Mucosa of descending colon (tissue), 3 donors: ENCODE measurements around the gene TBC1D14. TPM values are rescaled to one million over a fixed set of nuclear protein-coding genes. Genes with fewer than 3 reads are reported as not detected.
A peak's percentile ranks its signal among the peaks of the same experiment; 100 is the strongest.

Experiments
- ATAC-seq: fragments of 200-7000 bp; cut with Tn5 transposase; one replicate; pipeline ENCODE4 v1.9.1; 2020; ENCODE audit warnings: mild to moderate bottlenecking, moderate library complexity
- DNase-seq, 3 donors: peaks; one replicate each; pipeline ENCODE4 v3.0.0-alpha.2; 2020
- H3K36me3 ChIP-seq: fragments of 200-600 bp; one replicate; pipeline ENCODE4 v1.8.0; 2021; ENCODE audit warnings: low read depth, mild to moderate bottlenecking
- H3K4me1 ChIP-seq: fragments of 200-600 bp; one replicate; pipeline ENCODE4 v1.8.0; 2021; ENCODE audit warnings: low read depth, mild to moderate bottlenecking
- H3K4me3 ChIP-seq: fragments of 200-600 bp; one replicate; pipeline ENCODE4 v1.8.0; 2021; ENCODE audit warnings: mild to moderate bottlenecking
- H3K9me3 ChIP-seq: fragments of 200-600 bp; one replicate; pipeline ENCODE4 v1.8.0; 2021; ENCODE audit warnings: mild to moderate bottlenecking
- CTCF ChIP-seq: fragments of 200-600 bp; IDR thresholded peaks from one replicate; pipeline ENCODE4 v1.8.0; 2022; ENCODE audit warnings: antibody characterized with exemption, mild to moderate bottlenecking
- intact Hi-C, 2 donors: fragments of 100-400 bp; cut with DNase I in 1 of 2; cut with micrococcal nuclease in 1 of 2; formaldehyde crosslinking; loops; one replicate each; pipeline versions ENCODE4 v1.11.0 to v1.11.1; 2022; cut with DNase I, micrococcal nuclease
- total RNA-seq, 3 donors: library from RNA; stranded (reverse); fragmentation: NEBNext Ultra II Directional in 2 of 3; extraction: Animal tissue kit (Norgen Biotek cat#: 25700) in 2 of 3; gene quantifications; one replicate each; pipeline versions ENCODE4 v1.2.1 to v1.2.4, GENCODE V29; 2021 to 2023
- donor health status: DM: no; HTN: no; CAD: no; lungs with moderate emphysema.
- donor health status: DM: no; HTN: no; CAD: no.
- donor health status: DM: no; HTN: yes; CAD: no.

The TBC1D14 gene
- total RNA-seq, 3 donors from 2014 or later = 51.8 to 70.8 (median 56.2) TPM

GRCh38 chr4:6916069-6916586 lies 6.5 kb downstream of the TBC1D14 start:
- Histone ChIP-seq H3K9me3 (no peaks in the 10 kb centered on the region), H3K4me3 (no peak overlapping the region), H3K4me1 (peaks cover 61% of the 10 kb centered on the region), H3K36me3 (no peaks in the 10 kb centered on the region)
- ATAC-seq = peak; percentile 0
- intact Hi-C loops = loop anchor here in 1 of 2 donors (10.0 kb wide), 1 partner anchor 59 kb away; no protein-coding TSS in a partner anchor
- DNase-seq = peak in 1 of 3 donors; percentile 60
- no peak for TF ChIP-seq CTCF

GRCh38 chr4:6916587-6917460 lies 7.2 kb downstream of the TBC1D14 start:
- Histone ChIP-seq H3K9me3 (no peaks in the 10 kb centered on the region), H3K4me1 (peaks cover 59% of the 10 kb centered on the region), H3K36me3 (no peaks in the 10 kb centered on the region), H3K4me3 (no peak overlapping the region)
- ATAC-seq (peak; percentile 75), DNase-seq (peak; percentile 77 to 93 (median 78))
- intact Hi-C loops = loop anchor here in 1 of 2 donors (10.0 kb wide), 1 partner anchor 58 kb away; no protein-coding TSS in a partner anchor
- TF ChIP-seq CTCF = no peak

- H3K4me1 ChIP-seq = peaks cover 63% of the 10 kb centered on the region
These were observed 8.0 kb downstream of the TBC1D14 start for GRCh38 chr4:6917461-6918271.

GRCh38 chr4:6918338-6918737 lies 8.7 kb downstream of the TBC1D14 start:
- DNase-seq (peak in 1 of 3 donors; percentile 47), ATAC-seq (peak; percentile 6)
- Histone ChIP-seq H3K36me3 (peaks cover 2% of the 10 kb centered on the region), H3K9me3 (no peaks in the 10 kb centered on the region), H3K4me3 (no peak overlapping the region), H3K4me1 (peaks cover 63% of the 10 kb centered on the region)
- intact Hi-C loops = loop anchor here in 1 of 2 donors (10.0 kb wide), 1 partner anchor 56 kb away; no protein-coding TSS in a partner anchor
- TF ChIP-seq CTCF = no peak

More at GRCh38 chr4:6917461-6918271, 8.0 kb downstream of the TBC1D14 start:
- peak; percentile 93 to 97 (median 94) for DNase-seq
- Histone ChIP-seq H3K36me3 (no peaks in the 10 kb centered on the region), H3K9me3 (no peaks in the 10 kb centered on the region), H3K4me3 (no peak overlapping the region)
- peak; percentile 73 for TF ChIP-seq CTCF
- intact Hi-C loops = loop anchor here in 1 of 2 donors (10.0 kb wide), 1 partner anchor 57 kb away; no protein-coding TSS in a partner anchor
- peak; percentile 91 for ATAC-seq

GRCh38 chr4:6920171-6920570 lies 10.5 kb downstream of the TBC1D14 start:
- H3K9me3 ChIP-seq = no peaks in the 10 kb centered on the region
- ATAC-seq (no peak), DNase-seq (peak in 1 of 3 donors; percentile 4)
- intact Hi-C loops = no loop called here
- no peak overlapping the region for H3K4me3 ChIP-seq
- H3K36me3 ChIP-seq = peaks cover 6% of the 10 kb centered on the region
- TF ChIP-seq CTCF = no peak
- peaks cover 56% of the 10 kb centered on the region for H3K4me1 ChIP-seq
